ENCODE data around the gene AFMID.

The AFMID gene

GRCh38 chr17:78140169-78141051, 46.8 kb upstream of the AFMID start:
- Histone ChIP-seq H3K27me3 (ENCODE audit: insufficient read depth, poor library complexity, severe bottlenecking) (no peaks in the 10 kb centered on the region), H3K27ac (replicated peaks) (0 out of 2 replicates have a peak overlapping the region, but pooled peaks have one; percentile 3), H3K4me3 (replicated peaks; ENCODE audit: insufficient read depth, low read length) (no peak overlapping the region)
- peak; percentile 90 for TF ChIP-seq POLR2AphosphoS5 (IDR thresholded peaks at IDR 0.05; ENCODE audit: low read depth)
- no peak for TF ChIP-seq CTCF (IDR thresholded peaks at IDR 0.05; ENCODE audit: insufficient read depth, low read length)
- no peak for TF ChIP-seq REST (IDR thresholded peaks at IDR 0.05; ENCODE audit: insufficient replicate concordance, low read depth)
- no peak for TF ChIP-seq GABPA (IDR thresholded peaks at IDR 0.05; ENCODE audit: low read depth)
- peak; percentile 30; the same call in 1 of the 2 replicates for TF ChIP-seq SPI1 (IDR thresholded peaks at IDR 0.05; ENCODE audit: borderline replicate concordance, low read depth)
- DNase-seq (ENCODE audit: low read depth in 1 of 2, low spot score in 1 of 2), result peak; percentile 97 to 98

GRCh38 chr17:78141437-78142118, 45.6 kb upstream of the AFMID start:
- Histone ChIP-seq H3K27me3 (ENCODE audit: insufficient read depth, poor library complexity, severe bottlenecking) (no peaks in the 10 kb centered on the region), H3K4me3 (replicated peaks; ENCODE audit: insufficient read depth, low read length) (no peak overlapping the region), H3K27ac (replicated peaks) (no peak overlapping the region)
- no peak for TF ChIP-seq CTCF (IDR thresholded peaks at IDR 0.05; ENCODE audit: insufficient read depth, low read length)
- TF ChIP-seq POLR2AphosphoS5 (IDR thresholded peaks at IDR 0.05; ENCODE audit: low read depth), result no peak; the same call in 1 of the 2 replicates
- TF ChIP-seq REST (IDR thresholded peaks at IDR 0.05; ENCODE audit: insufficient replicate concordance, low read depth), result no peak
- no peak for TF ChIP-seq SPI1 (IDR thresholded peaks at IDR 0.05; ENCODE audit: borderline replicate concordance, low read depth)
- TF ChIP-seq GABPA (IDR thresholded peaks at IDR 0.05; ENCODE audit: low read depth), result no peak
- no peak for DNase-seq (ENCODE audit: low read depth in 1 of 2, low spot score in 1 of 2)

- DNase-seq (ENCODE audit: low read depth in 1 of 2, low spot score in 1 of 2), result no peak
- Histone ChIP-seq H3K4me3 (replicated peaks; ENCODE audit: insufficient read depth, low read length) (no peak overlapping the region), H3K27me3 (ENCODE audit: insufficient read depth, poor library complexity, severe bottlenecking) (no peaks in the 10 kb centered on the region), H3K27ac (replicated peaks) (no peak overlapping the region)
- TF ChIP-seq REST (IDR thresholded peaks at IDR 0.05; ENCODE audit: insufficient replicate concordance, low read depth) (no peak), POLR2AphosphoS5 (IDR thresholded peaks at IDR 0.05; ENCODE audit: low read depth) (peak; percentile 57)
Observed at GRCh38 chr17:78142119-78142861, 44.9 kb upstream of the AFMID start.
